Activated CD8-positive, alpha-beta memory T cell treated with anti-CD3 and anti-CD28 coated beads for 4 hours (primary cell): Measurements from ENCODE around the gene PRKG2.
"Not testable (repeated sequence)": the region's sequence is repeated elsewhere in the genome, so short reads cannot be mapped to it uniquely, and the experiment has no call there.

Experiments used
- DNase-seq, 2 donors: peaks; one replicate each; pipeline ENCODE4 v3.0.0-alpha.2; 2020; ENCODE audit warnings: low read depth in 2 of 2

The PRKG2 gene

GRCh38 chr4:81164126-81164525 lies 50.9 kb downstream of the PRKG2 start:
- no peak for DNase-seq

- DNase-seq = no peak
Observed at GRCh38 chr4:81162752-81163458, 52.1 kb downstream of the PRKG2 start.

DNA sequence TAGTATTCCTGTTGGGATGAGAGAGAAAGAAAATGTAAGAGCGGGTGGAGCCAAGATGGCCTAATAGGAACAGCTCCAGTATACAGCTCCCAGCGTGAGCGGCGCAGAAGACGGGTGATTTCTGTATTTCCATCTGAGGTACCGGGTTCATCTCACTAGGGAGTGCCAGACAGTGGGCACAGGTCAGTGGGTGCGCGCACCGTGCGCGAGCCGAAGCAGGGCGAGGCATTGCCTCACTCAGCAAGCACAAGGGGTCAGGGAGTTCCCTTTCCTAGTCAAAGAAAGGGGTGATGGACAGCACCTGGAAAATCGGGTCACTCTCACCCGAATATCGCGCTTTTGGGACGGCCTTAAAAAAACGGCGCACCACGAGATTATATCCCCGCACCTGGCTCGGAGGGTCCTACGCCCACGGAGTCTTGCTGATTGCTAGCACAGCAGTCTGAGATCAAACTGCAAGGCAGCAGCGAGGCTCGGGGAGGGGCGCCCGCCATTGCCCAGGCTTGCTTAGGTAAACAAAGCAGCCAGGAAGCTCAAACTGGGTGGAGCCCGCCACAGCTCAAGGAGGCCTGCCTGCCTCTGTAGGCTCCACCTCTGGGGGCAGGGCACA lies 61.2 kb downstream of the PRKG2 start:
- not testable (repeated sequence) for DNase-seq

- DNase-seq = no peak
Observed at GRCh38 chr4:81152839-81153713, 61.9 kb downstream of the PRKG2 start.

GRCh38 chr4:81149976-81150375 lies 65.0 kb downstream of the PRKG2 start:
- no peak for DNase-seq

- no peak for DNase-seq
Observed at GRCh38 chr4:81148576-81148975, 66.4 kb downstream of the PRKG2 start.

- no peak for DNase-seq
Observed at GRCh38 chr4:81146466-81146865, 68.6 kb downstream of the PRKG2 start.

GRCh38 chr4:81143183-81143582 lies 71.8 kb downstream of the PRKG2 start:
- no peak for DNase-seq

DNA sequence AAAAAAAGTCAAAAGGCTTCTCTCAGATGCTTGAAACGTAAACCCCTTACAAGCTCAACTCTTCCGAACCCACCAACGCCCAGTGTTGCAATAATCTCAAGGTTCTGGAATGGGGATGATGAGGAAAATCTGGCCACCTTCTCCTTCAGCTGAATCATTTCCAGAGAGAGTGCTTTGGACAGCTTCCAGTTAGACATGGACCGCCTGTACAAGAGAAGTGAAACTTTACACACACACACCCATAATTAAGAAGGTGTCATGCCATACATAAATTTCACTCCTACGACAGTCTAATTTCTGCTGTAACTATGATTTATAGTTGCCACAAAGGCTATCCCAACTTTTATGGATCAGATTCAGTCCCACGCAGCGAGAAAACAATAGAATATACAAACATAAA lies 72.3 kb downstream of the PRKG2 start:
- no peak for DNase-seq

- no peak for DNase-seq
Observed at GRCh38 chr4:81137894-81138293, 77.1 kb downstream of the PRKG2 start.

DNA sequence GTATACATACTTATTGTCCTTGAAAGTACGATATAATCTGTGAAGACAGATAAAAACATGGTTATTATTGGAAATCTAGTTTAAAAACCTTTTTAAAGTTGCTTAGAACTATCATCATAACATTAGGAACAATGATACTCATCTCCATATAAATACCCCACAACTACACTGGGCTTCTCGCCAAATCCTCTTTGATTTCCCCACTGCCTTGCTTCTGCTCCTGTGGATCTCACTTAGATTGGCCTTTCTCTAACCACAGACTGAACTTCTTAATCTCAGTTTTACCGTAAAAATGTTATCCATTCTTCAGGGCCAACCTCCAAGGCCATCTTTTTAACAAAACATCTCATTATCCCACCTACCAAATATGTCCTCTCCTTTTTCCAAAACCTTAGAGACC lies 77.6 kb downstream of the PRKG2 start:
- no peak for DNase-seq

GRCh38 chr4:81136161-81136905 lies 78.7 kb downstream of the PRKG2 start:
- DNase-seq = no peak

GRCh38 chr4:81135501-81135900 lies 79.5 kb downstream of the PRKG2 start:
- DNase-seq = no peak

DNA sequence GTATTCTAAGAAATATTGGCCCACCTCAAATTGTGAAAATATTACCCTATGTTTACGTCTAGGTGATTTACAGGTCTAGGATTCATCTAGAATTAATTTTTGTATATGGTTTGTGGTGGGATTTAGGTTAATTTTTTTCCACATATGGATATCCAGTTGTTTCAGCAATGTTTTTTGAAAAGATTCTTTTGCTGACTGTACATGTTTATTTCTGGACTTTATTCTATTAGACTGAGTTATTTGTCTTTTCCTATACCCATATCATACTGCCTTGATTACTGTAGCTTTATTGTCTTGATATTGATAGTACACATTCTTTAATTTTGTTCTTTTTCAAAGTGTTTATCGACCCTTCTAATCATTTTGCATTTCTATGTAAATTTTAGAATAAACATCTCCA lies 83.5 kb downstream of the PRKG2 start:
- no peak for DNase-seq

- no peak for DNase-seq
Observed at GRCh38 chr4:81131066-81131465, 84.0 kb downstream of the PRKG2 start.

DNA sequence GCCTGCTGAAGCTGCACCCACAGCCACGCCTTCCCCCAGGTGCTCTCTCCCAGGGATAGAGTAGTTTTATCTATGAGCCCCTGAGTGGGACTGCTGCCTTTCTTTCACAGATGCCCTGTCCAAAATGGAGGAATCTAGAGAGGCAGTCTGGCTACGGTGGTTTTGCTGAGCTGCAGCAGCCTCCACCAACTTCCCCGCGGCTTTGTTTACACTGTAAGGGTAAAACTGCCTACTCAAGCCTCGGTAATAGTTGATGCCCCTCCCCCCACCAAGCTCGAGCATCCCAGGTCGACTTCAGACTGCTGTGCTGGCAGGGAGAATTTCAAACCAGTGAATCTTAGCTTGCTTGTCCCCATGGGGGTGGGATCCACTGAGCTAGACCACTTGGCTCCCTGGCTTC lies 84.5 kb downstream of the PRKG2 start:
- DNase-seq = no peak

DNA sequence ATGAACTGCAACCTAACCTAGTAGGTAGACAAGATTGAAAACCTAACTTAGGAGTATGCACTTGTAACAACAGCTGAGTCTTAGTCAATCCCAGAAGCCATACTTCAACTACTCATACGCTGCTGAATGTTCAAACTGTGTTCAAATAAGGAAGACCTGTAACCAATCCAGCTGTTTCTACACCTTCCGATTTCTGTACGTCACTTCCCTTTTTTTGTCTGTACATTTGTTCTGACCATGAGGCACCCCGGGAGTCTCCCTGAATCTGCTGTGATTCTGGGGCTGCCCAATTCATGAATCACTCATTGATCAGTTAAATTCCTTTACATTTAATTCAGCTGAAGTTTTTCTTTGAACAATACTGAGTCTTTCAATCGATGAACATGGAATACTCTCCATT lies 95.0 kb downstream of the PRKG2 start:
- no peak for DNase-seq

DNA sequence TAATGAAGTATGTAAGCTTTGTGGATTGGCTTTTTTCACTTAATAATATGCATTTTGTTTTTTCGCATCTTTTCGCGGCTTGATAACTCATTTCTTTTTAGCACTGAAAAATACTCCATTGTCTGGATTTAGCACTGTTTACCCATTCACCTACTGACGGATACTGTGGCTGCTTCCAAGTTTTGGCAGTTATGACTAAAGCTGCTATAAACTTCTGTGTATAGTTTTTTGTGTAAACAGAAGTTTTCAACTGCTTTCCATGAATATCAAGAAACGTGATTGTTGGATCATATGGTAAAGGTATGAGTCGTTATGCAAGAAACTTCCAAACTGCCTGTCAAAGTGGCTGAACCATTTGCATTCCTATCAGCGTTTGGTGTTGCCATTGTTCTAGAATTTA lies 96.9 kb downstream of the PRKG2 start:
- no peak for DNase-seq

GRCh38 chr4:81116566-81116965 lies 98.5 kb downstream of the PRKG2 start:
- DNase-seq = no peak

DNA sequence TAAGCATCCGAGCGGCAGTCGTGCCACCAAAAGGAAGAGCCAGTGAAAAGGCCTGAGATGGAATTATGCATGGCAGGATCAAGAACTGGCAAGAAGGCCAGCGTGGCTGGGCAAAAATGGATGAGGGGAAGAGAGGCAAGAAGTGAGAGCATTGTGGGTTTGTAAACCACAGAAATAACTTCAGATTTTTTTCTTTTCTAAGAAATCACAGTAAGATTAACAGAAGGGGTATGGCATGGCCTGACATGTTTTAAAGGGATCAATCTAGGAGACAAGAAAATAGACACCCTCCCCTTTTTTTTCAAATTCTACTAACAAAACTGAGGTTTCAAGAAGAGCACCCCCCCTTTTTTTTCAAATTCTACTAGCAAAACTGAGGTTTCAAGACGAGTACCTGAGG lies 102.0 kb downstream of the PRKG2 start:
- DNase-seq = no peak

DNA sequence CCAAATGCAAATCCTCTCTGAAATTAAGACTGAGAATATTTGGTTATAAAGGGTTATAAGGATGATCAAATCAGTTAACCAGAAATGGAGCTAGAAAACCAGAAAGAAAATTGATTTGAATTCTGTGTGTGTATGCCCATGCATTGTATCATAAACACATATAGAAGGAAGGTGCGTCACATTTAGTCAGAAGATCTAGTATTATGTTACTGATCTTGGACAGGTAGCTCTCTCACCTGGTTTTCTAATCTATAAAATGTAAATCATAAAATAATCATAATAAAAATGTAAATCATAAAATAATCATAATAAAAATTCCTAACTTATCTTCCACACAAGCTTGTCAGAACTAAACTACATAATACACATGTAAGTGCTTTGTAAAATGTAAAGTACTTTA lies 105.7 kb downstream of the PRKG2 start:
- DNase-seq = no peak

GRCh38 chr4:81106150-81106549 lies 108.9 kb downstream of the PRKG2 start:
- no peak for DNase-seq
